Activated B cell treated with CpG ODN at 0.5 μM for 24 hours (primary cell): ENCODE data around the gene KCNG3. TPM values are rescaled to one million over a fixed set of nuclear protein-coding genes. Genes with fewer than 3 reads are reported as not detected.

Source experiments
- ATAC-seq: fragments of 200-7000 bp; cut with Tn5 transposase; one replicate; pipeline ENCODE4 v1.10.0; 2021; ENCODE audit warnings: low read depth, mild to moderate bottlenecking, moderate library complexity
- CTCF ChIA-PET: fragments of 350-600 bp; sonication (Branson Sonifier 250); formaldehyde crosslinking; loops from one replicate; lab custom pipeline; 2021; ENCODE audit warnings: antibody characterized with exemption; lab: Charles Lee
- POLR2A ChIA-PET: fragments of 350-600 bp; sonication (Branson Sonifier 250); formaldehyde crosslinking; loops from one replicate; lab custom pipeline; 2021; ENCODE audit warnings: antibody characterized with exemption; lab: Charles Lee
- DNase-seq: peaks from one replicate; pipeline ENCODE4 v3.0.0; 2022
- H3K27ac Mint-ChIP-seq: one replicate; pipeline ENCODE4 v1.8.0; 2020; ENCODE audit warnings: mixed read lengths
- H3K27me3 Mint-ChIP-seq: one replicate; pipeline ENCODE4 v1.8.0; 2021; ENCODE audit warnings: mixed read lengths
- H3K36me3 Mint-ChIP-seq: one replicate; pipeline ENCODE4 v1.8.0; 2021; ENCODE audit warnings: low read depth, mixed read lengths
- H3K4me1 Mint-ChIP-seq: one replicate; pipeline ENCODE4 v1.8.0; 2021; ENCODE audit warnings: mixed read lengths
- H3K4me3 Mint-ChIP-seq: one replicate; pipeline ENCODE4 v1.8.0; 2020; ENCODE audit warnings: mild to moderate bottlenecking, mixed read lengths
- H3K9me3 Mint-ChIP-seq: one replicate; pipeline ENCODE4 v1.8.0; 2020; ENCODE audit warnings: mixed read lengths
- intact Hi-C: fragments of 100-400 bp; cut with micrococcal nuclease; formaldehyde crosslinking; loops from one replicate; pipeline ENCODE4 v1.15.1; 2024
- total RNA-seq: library from RNA; stranded (reverse); gene quantifications from 2 replicates; pipeline ENCODE4 v1.2.3, GENCODE V29; 2022
- TF ChIP-seq, protein P1 (sequence below): fragments of 200-600 bp; IDR thresholded peaks from one replicate; pipeline ENCODE4 v1.8.0; 2022; ENCODE audit warnings: antibody characterized with exemption, mild to moderate bottlenecking

Gene KCNG3
- total RNA-seq, 1 donor from 2014 or later, result not detected

DNA sequence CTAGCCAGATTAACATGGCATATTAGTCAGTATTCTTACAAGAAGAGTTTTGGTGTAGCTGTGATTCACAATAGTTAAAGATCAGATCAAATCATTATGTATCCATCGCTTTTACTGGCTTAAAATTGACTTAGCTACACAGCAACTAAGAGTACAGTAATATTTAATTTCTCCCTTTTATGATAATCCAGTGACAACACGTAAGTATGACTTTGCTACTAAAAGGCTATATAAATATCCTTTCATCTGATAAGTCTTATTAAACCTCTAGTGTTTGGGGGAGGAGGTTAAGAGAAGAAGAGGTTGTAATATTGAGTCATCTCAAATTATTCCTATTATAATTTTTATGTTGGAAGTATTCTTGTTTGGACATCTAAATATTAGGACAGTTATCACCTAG, 51.0 kb downstream of the KCNG3 start:
- TF ChIP-seq, protein P1, sequence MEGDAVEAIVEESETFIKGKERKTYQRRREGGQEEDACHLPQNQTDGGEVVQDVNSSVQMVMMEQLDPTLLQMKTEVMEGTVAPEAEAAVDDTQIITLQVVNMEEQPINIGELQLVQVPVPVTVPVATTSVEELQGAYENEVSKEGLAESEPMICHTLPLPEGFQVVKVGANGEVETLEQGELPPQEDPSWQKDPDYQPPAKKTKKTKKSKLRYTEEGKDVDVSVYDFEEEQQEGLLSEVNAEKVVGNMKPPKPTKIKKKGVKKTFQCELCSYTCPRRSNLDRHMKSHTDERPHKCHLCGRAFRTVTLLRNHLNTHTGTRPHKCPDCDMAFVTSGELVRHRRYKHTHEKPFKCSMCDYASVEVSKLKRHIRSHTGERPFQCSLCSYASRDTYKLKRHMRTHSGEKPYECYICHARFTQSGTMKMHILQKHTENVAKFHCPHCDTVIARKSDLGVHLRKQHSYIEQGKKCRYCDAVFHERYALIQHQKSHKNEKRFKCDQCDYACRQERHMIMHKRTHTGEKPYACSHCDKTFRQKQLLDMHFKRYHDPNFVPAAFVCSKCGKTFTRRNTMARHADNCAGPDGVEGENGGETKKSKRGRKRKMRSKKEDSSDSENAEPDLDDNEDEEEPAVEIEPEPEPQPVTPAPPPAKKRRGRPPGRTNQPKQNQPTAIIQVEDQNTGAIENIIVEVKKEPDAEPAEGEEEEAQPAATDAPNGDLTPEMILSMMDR, result no peak
- POLR2A ChIA-PET, result no interaction called here
- Mint-ChIP-seq H3K4me3 (no peak overlapping the region), H3K4me1 (no peaks in the 10 kb centered on the region), H3K27me3 (peaks cover 4% of the 10 kb centered on the region), H3K27ac (no peak overlapping the region), H3K36me3 (no peaks in the 10 kb centered on the region), H3K9me3 (no peaks in the 10 kb centered on the region)
- intact Hi-C loops, result no loop called here
- CTCF ChIA-PET, result no interaction called here
- DNase-seq (no peak), ATAC-seq (no peak)

DNA sequence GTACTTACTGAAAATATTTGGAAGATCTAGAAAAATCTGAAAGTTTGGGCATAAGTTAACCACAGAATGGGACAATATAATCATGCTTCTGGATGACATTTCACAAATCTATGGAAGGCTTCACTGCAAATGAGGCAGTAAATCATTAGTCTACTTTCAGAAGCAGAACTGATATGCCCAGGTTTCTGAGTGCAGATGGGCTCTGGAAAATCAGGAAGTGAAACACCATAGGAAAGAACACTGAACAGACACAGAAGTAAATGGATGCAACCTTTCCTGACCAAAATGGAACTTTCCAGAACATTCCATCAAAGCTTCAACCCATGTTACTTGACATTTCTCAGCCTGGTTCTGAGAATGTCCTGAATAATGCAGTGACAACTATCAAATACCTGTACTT, 55.1 kb downstream of the KCNG3 start:
- no peak for ATAC-seq
- no peak overlapping the region for H3K27ac Mint-ChIP-seq
- no peaks in the 10 kb centered on the region for H3K36me3 Mint-ChIP-seq
- no peaks in the 10 kb centered on the region for H3K9me3 Mint-ChIP-seq
- no peak overlapping the region for H3K4me3 Mint-ChIP-seq
- H3K4me1 Mint-ChIP-seq, result no peaks in the 10 kb centered on the region
- ChIA-PET CTCF (no interaction called here), POLR2A (no interaction called here)
- intact Hi-C loops, result no loop called here
- TF ChIP-seq, protein P1, result no peak
- no peak for DNase-seq
- peaks cover 2% of the 10 kb centered on the region for H3K27me3 Mint-ChIP-seq

DNA sequence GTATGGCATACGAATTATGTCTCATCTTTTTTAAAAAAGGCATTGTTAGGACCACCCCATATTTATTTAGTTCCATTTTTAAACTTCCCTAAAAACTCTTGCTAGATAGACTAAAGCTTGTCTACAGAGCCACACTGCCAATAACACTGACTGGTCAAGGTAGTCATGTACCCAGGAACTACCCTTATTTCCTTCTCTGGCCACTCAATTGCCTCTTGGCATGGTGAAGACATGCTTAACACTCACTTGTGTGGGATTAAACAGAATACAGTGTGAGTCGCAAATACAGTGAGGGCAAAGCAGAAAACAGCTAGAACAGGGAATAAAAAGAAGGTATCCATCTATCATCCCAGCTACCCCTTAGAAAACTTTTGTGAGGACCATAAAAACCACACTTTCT, 57.4 kb downstream of the KCNG3 start:
- Mint-ChIP-seq H3K4me3 (no peak overlapping the region), H3K27ac (no peak overlapping the region), H3K9me3 (no peaks in the 10 kb centered on the region), H3K27me3 (peaks cover 11% of the 10 kb centered on the region), H3K36me3 (no peaks in the 10 kb centered on the region), H3K4me1 (no peaks in the 10 kb centered on the region)
- DNase-seq (no peak), ATAC-seq (no peak)
- ChIA-PET POLR2A (no interaction called here), CTCF (no interaction called here)
- intact Hi-C loops, result no loop called here
- TF ChIP-seq, protein P1, result no peak

DNA sequence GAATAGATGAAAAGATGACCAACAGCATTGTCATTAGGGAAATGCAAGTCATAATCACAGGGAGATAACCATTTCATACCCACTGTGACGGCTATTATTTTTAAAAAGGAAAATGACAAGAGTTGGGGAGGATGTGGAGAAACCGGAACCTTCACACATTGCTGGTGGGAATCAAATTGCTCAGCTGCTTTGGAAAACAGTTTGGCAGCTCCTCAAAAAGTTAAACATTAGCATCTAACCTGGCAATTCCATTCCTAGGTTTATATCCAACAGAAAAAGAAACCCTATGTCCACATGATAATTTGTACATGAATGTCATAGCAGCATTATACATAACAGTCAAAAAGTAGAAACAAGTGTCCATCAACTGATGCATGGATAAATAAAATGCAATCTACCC, 58.2 kb downstream of the KCNG3 start:
- DNase-seq, result no peak
- H3K27ac Mint-ChIP-seq, result no peak overlapping the region
- CTCF ChIA-PET, result no interaction called here
- intact Hi-C loops, result no loop called here
- TF ChIP-seq, protein P1, result no peak
- no peaks in the 10 kb centered on the region for H3K9me3 Mint-ChIP-seq
- H3K36me3 Mint-ChIP-seq, result no peaks in the 10 kb centered on the region
- no peaks in the 10 kb centered on the region for H3K4me1 Mint-ChIP-seq
- POLR2A ChIA-PET, result no interaction called here
- no peak overlapping the region for H3K4me3 Mint-ChIP-seq
- no peak for ATAC-seq
- H3K27me3 Mint-ChIP-seq, result peaks cover 11% of the 10 kb centered on the region

DNA sequence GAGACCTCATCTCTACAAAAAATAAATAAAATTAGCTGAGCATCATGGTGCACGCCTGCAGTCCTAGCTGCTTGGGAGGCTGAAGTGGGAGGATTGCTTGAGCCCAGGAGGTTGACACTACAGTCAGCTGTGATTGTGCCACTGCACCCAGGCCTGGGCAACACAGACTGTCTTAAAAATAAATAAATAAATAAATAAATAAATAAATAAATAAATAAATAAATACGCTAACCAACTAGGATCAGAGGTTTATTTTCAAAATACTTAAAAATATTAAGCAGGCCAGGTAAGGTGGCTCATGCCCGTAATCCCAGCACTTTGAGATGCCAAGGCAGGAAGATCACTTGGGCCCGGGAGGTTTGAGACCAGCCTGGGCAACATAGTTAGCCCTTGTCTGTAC, 63.6 kb downstream of the KCNG3 start:
- no peak for DNase-seq
- H3K27me3 Mint-ChIP-seq, result peaks cover 18% of the 10 kb centered on the region
- intact Hi-C loops, result no loop called here
- H3K4me1 Mint-ChIP-seq, result no peaks in the 10 kb centered on the region
- TF ChIP-seq, protein P1, result no peak
- ATAC-seq, result no peak
- no peak overlapping the region for H3K4me3 Mint-ChIP-seq
- no peak overlapping the region for H3K27ac Mint-ChIP-seq
- CTCF ChIA-PET, result no interaction called here
- H3K36me3 Mint-ChIP-seq, result no peaks in the 10 kb centered on the region
- H3K9me3 Mint-ChIP-seq, result no peaks in the 10 kb centered on the region
- POLR2A ChIA-PET, result no interaction called here
